AG09309 (cell line): ENCODE results near the gene FLNC.

Experiments used
- DNase-seq: peaks from one replicate; pipeline ENCODE4 v3.0.0-alpha.2; 2010; ENCODE audit warnings: low read depth
- H3K4me3 ChIP-seq: 2 replicates; pipeline ENCODE4 v1.5.1; 2011; ENCODE audit warnings: mild to moderate bottlenecking, low read depth, low read length, moderate library complexity; ENCODE audit not compliant: control insufficient read depth
- CTCF ChIP-seq: IDR thresholded peaks from 2 replicates; pipeline ENCODE4 v1.5.1; 2011; ENCODE audit warnings: mild to moderate bottlenecking, low read depth, low read length, inconsistent platforms; ENCODE audit not compliant: insufficient read depth, control insufficient read depth; ENCODE audit errors: missing control alignments

FLNC gene

GRCh38 chr7:128852537-128853254, 22.5 kb downstream of the FLNC start:
- no peak for TF ChIP-seq CTCF
- no peak overlapping the region for H3K4me3 ChIP-seq
- DNase-seq = no peak

GRCh38 chr7:128853799-128854198, 23.6 kb downstream of the FLNC start:
- H3K4me3 ChIP-seq = no peak overlapping the region
- DNase-seq = no peak
- no peak for TF ChIP-seq CTCF

GRCh38 chr7:128854396-128854795, 24.2 kb downstream of the FLNC start:
- TF ChIP-seq CTCF = no peak
- no peak overlapping the region for H3K4me3 ChIP-seq
- no peak for DNase-seq

- no peak for DNase-seq
- no peak overlapping the region for H3K4me3 ChIP-seq
Observed at GRCh38 chr7:128855559-128855958, 25.4 kb downstream of the FLNC start.

GRCh38 chr7:128856001-128856718, 26.0 kb downstream of the FLNC start:
- no peak overlapping the region for H3K4me3 ChIP-seq
- DNase-seq = no peak
- TF ChIP-seq CTCF = no peak

More at GRCh38 chr7:128855559-128855958, 25.4 kb downstream of the FLNC start:
- TF ChIP-seq CTCF = no peak

GRCh38 chr7:128858380-128859231, 28.4 kb downstream of the FLNC start:
- DNase-seq = no peak
- no peak for TF ChIP-seq CTCF
- H3K4me3 ChIP-seq = no peak overlapping the region
